Iris pigment epithelial cell (primary cell): Measurements from ENCODE around the gene PRIM2.
"Not testable (repeated sequence)": the region's sequence is repeated elsewhere in the genome, so short reads cannot be mapped to it uniquely, and the experiment has no call there.

ENCODE experiments used
- DNase-seq: peaks from one replicate; pipeline ENCODE4 v3.0.0-alpha.2; 2011; ENCODE audit warnings: low read depth

Gene PRIM2

GRCh38 chr6:57365076-57365583, 47.7 kb downstream of the PRIM2 start:
- peak; percentile 57 for DNase-seq

- peak; percentile 3 for DNase-seq
These were observed 51.7 kb downstream of the PRIM2 start for GRCh38 chr6:57368965-57369731.

GRCh38 chr6:57371779-57372178, 54.3 kb downstream of the PRIM2 start:
- not testable (repeated sequence) for DNase-seq

DNA sequence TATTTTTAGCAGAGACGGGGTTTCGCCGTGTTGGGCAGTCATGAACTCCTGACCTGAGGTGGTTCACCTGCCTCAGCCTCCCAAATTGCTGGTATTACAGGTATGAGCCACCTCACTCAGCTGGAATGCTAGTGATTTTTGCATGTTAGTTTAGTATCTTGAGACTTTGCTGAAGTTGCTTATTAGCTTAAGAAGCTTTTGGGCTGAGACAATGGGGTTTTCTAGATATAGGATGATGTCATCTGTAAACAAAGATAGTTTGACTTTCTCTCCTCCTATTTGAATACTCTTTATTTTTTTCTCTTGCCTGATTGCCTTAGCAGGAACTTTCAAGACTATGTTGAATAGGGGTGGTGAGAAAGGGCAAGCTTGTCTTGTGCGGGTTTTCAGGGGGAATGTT, 57.3 kb downstream of the PRIM2 start:
- peak; percentile 10 for DNase-seq

DNA sequence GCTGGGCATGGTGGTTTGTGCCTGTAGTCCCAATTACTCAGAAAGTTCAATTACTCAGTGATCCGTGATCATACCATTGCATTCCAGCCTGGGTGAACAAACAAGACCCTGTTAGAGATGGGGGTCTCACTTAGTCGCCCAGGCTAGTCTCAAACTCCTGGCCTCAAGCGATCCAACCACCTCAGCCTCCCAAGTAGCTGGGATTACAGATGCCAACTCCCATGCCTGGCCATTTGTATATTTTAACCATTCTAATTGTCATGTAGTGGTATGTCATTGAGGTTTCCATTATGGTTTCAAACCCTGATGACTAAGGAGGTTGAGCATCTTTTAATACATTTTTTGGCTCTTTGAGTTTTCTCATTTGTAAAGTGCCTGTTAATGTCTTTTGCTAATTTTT, 58.7 kb downstream of the PRIM2 start:
- DNase-seq, result not testable (repeated sequence)

DNA sequence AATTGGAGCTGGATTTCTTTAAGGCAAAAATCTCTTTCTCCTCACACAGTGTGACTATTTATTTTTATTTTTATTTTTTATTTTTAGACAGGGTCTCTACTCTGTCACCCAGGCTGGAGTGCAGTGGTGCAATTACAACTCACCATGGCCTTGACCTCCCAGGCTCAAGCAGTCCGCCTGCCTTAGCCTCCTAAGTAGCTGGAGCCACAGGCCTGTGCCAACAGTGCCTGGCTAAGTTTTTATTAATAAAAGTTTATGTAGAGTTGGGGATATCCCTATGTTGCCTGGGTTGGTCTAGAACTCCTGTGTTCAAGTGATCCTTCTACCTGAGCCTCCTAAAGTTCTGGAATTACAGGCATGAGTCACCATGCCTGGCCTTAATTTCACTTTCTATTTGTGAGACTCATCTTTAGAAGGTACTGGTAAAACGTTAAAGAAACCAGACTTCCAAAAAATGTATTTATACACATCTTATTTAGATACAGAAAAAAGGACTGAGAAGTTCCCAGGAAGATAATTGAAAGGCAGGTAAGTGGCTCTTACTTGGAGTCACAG, 71.7 kb downstream of the PRIM2 start:
- DNase-seq, result not testable (repeated sequence)

- not testable (repeated sequence) for DNase-seq
These were observed 73.4 kb downstream of the PRIM2 start for GRCh38 chr6:57390818-57391217.

DNA sequence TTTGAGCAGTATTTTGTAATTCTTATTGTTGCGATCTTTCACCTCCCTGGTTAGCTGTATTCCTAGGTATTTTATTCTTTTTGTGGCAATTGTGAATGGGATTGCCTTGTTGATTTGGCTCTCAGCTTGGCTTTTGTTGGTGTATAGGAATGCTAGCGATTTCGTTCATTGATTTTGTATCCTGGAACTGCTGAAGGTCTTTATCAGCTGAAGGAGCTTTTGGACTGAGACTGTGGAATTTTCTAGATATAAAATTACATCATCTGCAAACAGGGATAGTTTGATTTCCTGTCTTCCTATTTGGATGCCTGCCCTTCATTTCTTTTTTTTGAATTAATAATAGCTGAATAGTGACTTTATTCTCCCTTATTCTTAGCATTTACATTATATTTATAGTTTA, 74.6 kb downstream of the PRIM2 start:
- not testable (repeated sequence) for DNase-seq

- DNase-seq, result not testable (repeated sequence)
These were observed 101.9 kb downstream of the PRIM2 start for GRCh38 chr6:57419341-57419740.

- peak; percentile 34 for DNase-seq
These were observed 104.1 kb downstream of the PRIM2 start for GRCh38 chr6:57421503-57421902.

DNA sequence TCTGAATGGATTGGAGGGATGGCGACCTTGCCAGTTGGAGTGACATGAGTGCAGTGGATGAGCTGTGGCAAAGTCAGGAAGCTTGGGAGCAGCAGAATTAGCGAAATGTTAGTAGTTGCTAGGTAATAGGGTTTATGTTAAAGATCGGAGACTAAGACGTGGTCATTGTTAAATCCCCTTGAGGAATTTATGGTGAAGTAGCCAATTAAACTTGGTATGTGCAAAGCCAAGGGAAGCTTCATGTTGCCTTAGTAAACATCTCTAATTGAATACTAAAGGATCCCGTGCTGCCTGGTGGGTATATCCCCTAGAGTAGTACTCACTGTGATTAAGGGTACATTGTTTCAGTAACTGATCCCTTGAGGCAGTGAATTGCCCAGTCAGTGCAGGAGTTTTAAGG, 106.0 kb downstream of the PRIM2 start:
- DNase-seq, result no peak

- DNase-seq, result not testable (repeated sequence)
These were observed 114.3 kb downstream of the PRIM2 start for GRCh38 chr6:57431742-57432141.

GRCh38 chr6:57432157-57432556, 114.7 kb downstream of the PRIM2 start:
- peak; percentile 89 for DNase-seq

- peak; percentile 36 for DNase-seq
These were observed 115.7 kb downstream of the PRIM2 start for GRCh38 chr6:57432919-57433684.

DNA sequence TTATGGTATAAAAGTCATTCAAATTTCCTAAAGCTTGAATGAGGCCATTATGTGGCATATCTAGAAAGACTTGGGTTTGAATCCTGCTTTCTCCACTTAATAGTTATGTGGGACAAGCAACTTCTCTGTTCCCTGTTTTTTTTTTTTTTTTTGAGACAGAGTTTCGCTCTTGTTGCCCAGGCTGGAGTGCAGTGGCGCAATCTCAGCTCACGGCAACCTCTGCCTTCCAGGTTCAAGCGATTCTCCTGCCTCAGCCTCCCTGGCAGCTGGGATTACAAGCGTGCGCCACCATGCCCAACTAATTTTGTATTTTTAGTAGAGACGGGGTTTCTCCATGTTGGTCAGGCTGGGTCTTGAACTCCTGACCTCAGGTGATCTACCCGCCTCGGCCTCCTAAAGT, 116.4 kb downstream of the PRIM2 start:
- not testable (repeated sequence) for DNase-seq

DNA sequence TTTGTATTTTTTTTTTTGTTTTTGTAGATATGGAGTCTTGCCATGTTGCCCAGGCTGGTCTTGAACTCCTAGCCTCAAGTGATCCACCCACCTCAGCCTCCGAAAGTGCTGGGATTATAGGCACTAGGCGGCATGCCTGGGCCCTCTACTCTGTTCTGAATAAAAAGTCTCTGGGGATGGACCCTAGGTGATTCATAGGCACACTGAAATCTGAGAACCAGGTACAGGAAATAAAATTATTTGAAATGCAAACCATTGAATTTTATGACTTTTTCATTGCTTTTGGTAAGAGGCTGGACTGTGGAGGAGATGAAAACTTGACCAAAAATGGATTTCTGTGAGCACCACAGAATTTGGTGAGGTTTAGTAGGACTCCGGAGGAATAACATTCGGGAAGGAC, 117.5 kb downstream of the PRIM2 start:
- DNase-seq, result no peak

GRCh38 chr6:57435475-57436160, 118.2 kb downstream of the PRIM2 start:
- no peak for DNase-seq

DNA sequence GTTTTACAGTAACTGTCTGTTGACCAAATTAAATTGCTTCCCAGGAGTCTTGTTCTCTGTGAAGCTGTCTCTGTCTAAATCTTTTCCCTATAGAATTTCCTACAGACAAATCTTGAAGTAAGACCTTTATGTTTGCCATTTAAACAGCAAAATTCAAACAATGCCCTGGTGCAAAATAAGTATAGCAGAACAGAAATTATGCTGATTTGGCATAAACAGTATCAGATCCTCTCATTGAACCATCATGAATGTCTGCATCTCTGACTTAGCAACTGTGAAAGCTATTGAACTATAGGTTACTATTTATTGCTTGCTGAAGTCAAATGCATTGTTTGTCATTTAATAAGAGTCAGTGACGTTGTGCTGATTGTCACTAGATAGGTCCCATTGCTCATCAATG, 123.3 kb downstream of the PRIM2 start:
- not testable (repeated sequence) for DNase-seq

DNA sequence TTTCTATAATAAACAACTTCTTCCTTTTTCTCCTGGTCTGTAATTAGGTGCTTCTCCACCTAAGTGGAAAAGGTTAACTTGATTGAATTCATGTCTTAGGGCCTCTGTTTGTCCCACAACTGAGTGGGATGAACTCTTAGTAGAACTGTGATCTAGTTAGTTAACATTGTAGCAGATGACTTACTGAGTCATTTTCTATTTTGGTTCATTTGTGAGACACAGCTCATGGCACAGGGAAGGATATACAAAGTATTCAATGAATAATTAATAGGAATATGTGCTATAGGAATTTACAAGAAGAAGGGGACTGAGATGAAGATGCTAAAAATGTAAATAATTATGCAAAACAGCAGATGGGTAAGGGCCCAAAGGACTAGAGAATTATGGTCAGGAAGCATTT, 124.7 kb downstream of the PRIM2 start:
- not testable (repeated sequence) for DNase-seq

DNA sequence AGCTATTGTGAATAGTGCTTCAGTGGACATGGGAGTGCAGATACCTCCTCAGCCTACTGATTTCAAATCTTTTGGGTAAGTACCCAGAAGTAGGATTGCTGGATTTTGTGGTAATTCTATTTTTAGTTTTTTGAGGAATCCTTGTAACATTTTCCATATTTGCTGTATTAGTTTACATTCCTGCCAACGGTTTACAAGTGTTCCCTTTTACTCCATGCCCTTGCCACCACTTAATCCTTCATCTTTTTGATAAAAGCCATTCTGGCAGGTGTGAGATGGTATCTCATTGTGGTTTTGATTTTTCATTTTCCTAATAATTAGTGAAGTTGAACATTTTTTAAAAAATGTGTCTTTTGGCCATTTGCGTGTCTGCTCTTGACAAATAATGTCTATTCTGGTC, 125.8 kb downstream of the PRIM2 start:
- DNase-seq, result not testable (repeated sequence)

- DNase-seq, result not testable (repeated sequence)
These were observed 127.4 kb downstream of the PRIM2 start for GRCh38 chr6:57444787-57445186.

DNA sequence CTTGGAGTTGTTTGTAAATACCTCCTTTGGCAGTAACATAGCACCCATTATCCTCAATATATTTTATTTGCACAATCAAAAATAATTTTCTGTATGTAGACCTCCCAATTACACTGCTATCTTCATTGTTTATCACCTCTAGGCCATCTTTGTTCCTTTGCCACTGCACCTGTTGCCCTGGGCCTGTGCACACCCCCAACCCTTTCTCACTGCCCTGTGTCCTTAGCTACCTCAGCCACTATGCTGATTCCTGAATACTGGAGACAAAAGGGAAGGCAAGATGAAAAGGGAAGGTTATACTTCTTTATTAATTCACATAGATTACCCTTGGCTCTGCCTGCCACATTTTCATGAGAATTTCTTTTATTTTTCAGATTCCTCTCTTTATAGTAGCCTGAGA, 127.9 kb downstream of the PRIM2 start:
- DNase-seq, result not testable (repeated sequence)
